GM18519 (cell line): ENCODE measurements around the gene KCNA1.
"Not testable (repeated sequence)": the region's sequence is repeated elsewhere in the genome, so short reads cannot be mapped to it uniquely, and the experiment has no call there.

ENCODE experiments used
- ATAC-seq: cut with Tn5 transposase; IDR thresholded peaks from one replicate; pipeline ENCODE4 v1.9.1; 2021; ENCODE audit warnings: mild to moderate bottlenecking, moderate library complexity; ENCODE audit not compliant: unreplicated experiment, low FRiP score

KCNA1 gene

DNA sequence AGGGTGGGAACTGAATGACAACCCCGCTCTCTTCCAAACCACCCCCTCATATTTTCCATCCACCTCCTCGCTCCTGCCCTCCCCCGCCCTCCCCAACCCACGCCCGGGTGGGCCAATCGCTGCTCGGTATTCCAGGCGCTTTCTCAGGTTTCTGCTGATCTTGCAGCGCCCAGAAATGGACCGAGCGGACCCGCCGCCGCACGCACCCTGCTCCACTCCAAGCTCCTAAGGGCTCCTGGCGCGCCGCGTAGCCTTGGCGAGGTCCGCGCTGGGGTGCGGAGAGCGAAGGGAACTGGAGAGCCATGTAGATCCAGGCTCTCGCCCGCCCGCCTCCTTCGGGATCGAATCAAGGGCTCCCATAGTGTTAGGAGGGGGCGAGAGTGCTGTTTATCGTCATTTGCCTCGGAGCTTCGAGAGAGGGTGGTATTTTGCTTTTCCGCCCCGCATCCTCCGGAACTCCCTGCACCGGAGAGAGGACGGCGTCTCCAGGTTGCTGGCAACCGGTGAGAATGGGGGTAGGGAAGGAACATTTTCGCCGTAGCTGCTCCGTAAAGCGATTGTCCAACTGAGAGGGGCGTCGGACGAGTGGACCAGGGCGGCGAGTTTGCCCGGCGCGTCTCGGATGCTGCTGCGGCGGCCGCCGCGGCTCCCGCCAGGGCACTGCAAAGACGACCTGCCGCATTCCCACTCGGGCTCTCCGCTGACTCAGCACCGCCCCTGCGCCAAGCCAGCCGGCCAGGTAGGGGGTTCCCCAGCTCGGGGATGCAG, at the start of gene KCNA1:
TSS of gene KCNA1 (plus strand) at position 172 of the 768 bp plus-strand sequence. CDS start 1,474 bp downstream, outside the sequence.
- ATAC-seq, result no peak

DNA sequence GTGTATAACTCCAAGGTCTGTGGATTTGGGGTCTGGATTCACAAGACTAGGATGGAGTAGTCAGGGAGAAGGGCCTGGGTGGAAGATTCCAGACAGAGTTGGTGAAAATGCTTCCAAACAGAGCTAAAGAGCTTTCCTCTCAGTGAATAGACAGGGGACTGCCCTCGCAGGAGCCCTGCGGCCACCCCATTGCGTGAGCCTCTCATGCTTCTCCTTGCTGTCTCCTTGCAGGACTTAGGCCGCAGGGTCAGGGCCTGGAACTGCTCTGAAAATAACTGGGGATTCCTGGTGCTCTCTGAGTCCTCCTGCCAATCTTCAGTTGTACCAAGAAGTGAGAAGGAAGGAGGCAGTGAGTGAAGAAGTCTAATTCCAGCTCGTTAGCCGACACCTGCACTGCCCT, 49.0 kb upstream of the KCNA1 start:
- ATAC-seq, result no peak

DNA sequence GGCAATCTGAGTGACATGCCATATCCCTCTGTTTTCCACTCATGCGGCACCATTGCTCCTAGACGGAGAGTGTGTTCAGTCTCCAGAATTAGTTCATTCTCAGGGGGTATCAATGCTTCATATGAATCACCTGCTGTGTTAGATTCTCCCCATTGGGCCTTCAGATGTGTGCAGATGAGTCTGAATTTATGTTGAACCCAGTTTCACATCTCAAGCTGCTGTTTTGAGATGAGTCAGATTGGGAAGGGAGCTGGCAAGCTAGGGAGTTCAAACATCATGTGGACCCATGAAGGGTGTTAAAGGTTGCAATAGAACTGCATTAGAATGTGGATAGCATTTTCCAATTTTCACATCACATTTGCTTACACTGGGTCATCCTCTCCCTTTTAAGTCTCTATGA, 46.9 kb upstream of the KCNA1 start:
- ATAC-seq, result no peak

DNA sequence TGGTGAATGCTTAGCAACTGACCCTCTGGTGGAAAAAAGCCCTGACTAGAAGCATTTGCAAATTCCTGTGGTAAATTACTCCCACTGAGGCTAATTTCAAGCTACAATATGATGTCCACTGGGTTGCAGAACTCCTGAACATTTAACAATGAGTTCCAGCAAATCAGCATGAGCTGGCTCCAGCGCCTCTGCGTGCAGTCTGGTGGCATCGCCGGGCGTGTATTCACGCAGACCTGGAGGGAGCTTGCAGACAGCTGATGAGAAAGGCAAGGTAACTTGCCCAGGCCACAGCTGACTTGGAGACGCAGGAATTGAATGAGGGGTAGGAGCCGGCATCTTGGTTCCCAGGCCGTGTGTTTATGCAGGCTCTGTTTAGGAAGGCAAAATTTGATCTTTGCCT, 45.1 kb upstream of the KCNA1 start:
- ATAC-seq, result no peak

DNA sequence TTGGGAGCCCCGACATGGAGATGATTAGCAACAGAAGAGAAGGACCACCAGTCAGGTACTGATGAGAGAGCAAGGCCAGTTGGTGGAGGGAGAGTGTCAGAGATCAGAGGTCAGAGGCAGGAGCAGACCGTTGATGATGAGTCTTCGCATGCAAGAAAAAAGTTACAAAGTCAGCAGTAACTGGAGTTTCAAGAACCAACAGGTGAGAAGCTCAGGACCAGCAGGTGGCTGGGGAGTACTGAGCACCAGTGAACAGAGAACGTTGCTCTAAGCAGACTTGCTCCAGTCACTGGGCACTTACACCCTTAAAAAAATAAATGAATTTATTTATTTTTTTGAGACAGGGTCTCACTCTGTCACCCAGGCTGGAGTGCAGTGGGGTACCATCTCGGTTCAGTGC, 44.5 kb upstream of the KCNA1 start:
- no peak for ATAC-seq

DNA sequence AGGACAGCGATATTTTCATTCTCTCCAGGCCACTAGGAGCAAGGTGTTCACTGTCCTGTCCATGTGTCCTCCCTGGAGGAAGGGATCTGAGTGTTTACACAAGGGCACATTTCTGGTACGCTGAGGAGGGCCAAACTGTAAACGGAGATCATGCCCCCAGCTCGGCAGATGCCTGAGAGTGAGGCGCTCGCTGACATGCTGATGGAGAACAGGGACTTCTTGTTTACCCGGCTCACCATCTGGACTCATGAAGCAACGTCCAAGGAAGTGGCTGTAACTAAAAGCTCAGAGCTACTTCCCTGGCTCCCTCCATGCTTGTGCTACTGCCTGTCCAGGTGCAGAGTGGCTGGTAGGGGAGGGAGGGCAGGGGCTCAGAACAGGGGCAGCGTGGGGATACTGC, 43.4 kb upstream of the KCNA1 start:
- no peak for ATAC-seq

DNA sequence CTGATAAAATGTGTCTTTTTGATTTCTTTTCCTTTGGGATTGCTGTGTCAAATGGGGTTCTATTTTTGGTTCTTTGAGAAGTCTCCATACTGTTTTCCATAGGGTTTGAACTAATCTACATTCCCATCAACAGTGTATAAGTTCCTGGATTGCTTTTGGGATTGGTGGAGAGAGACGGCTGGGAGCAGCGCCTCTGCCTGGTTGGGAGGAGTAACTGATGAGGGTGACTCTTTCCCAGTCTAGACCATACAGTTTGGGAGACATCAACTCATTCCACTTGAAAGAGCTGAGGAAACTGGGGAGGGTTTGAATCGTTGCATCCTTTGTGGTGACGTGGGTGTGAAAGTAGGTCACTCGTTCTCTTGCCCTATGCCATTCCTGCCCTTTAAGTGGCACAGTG, 42.3 kb upstream of the KCNA1 start:
- no peak for ATAC-seq

DNA sequence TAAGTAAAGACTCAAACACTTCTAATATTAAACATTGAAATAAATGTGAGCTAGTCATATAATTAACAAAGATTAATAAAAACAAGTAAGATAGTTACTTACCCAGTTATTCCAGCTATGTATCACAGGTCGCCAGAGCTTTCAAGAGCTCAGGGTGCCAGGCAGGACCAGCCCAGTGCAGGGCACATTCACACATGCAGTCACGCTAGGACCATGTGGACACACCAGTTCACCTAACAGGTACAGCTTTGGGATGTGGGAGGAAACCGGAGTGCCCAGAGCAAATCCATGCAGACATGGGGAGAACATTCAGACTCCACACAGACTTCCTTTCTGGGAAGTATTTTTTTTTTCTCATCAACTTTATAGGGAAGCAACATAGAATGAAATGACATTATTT, 39.3 kb upstream of the KCNA1 start:
- no peak for ATAC-seq

DNA sequence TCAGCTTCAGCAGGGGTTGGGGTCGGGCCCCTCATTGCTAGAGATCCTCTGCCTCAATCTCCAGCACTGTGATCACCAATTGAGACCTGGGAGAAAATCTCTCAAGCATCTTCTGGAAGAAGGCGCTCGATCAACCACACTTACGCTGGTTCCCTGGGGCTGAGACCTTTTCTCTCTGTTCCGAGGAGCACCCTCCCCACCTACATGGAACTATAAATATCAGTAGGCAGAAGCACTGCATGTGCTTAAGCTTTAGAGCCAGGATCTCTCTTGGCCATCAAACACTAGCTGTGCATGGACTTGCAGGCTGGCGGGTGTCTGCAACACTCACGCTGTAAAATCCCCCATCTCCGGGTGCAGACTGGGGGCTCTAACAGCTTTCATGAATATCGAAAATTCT, 38.2 kb upstream of the KCNA1 start:
- no peak for ATAC-seq

DNA sequence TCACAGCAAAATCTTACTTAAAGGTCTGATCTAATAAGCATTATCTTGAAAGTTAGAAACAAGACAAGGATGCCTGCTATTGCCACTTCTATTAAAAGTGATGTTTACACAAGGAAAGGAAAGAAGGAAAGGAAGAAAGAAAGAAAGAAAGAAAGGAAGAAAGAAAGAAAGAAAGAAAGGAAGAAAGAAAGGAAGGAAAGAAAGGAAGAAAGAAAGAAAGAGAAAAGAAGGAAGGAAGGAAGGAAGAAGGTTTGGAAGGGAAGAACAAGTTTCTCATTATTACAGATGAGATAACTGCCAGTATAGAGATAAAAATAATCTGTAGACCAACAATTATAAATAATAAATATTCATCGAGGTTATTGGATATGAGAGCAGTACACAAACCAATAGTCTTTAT, 35.8 kb upstream of the KCNA1 start:
- ATAC-seq, result no peak

DNA sequence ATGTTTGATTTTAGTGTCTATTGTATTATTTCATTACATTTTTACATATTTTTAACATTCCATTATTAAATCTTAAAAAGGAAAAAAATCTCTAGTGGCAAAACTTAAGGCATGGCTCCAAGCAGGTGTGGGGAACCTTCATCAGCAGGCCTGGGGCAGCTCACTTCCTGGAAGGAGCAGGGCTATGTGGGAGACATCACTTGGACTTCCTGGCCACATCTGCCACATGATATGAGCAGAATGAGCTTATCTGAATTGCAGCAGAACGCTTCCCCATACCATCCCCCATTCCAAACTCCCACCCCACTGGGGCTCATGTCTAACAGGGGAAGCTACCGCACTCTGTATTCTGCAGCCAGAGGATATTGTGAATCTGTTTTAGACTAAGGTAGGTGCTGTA, 35.0 kb upstream of the KCNA1 start:
- no peak for ATAC-seq

DNA sequence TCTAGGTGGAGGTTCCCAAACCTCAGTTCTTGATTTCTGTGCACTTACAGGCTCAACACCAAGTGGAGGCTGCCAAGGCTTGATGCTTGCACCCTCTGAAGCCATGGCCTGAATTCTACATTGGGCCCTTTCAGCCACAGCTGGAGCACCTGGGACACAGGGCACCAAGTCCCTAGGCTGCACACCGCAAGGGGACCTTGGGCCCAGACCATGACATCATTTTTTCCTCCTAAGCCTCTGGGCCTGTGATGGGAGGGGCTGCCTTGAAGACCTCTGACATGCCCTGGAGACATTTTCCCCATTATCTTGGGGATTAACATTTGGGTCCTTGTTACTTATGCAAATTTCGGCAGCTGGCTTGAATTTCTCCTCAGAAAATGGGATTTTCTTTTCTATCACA, 30.2 kb upstream of the KCNA1 start:
- ATAC-seq, result not testable (repeated sequence)

DNA sequence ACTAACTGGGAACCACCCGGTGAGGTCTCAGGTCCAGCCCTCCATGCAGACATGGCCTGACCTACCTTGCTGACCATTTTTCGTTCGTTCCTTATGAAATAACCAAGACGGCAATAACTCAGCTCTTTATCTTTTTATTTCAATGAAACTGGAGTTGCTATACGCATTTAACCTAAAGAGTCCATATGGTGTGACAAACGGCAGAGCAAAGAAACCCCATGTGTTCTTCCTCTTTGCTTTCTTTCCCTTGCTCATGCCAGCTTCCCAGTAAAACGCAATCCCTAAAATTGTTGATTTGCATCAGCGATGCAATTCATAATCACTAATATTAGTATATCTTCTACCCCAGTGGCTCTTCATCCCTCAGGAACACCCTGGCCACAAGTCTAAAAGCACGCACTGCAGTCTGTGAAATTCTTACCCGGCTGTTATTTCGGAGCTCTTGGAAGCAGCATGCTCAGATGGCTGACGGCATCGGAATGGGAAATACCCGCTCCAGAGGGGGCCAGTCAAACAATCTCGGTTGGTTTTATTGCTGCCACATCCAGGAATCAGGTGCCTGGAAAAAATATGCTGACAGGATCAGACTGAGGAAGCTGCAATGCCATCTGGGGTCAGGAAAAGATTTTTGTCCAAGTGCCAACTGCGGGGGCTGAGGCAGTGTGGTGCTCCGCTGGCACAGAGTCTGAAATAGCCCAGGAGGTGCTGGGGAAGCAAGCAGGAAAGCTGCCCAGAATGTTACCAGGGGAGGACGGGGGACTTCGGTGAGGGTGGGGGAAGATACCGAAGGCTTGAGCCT, 28.2 kb upstream of the KCNA1 start:
- no peak for ATAC-seq

DNA sequence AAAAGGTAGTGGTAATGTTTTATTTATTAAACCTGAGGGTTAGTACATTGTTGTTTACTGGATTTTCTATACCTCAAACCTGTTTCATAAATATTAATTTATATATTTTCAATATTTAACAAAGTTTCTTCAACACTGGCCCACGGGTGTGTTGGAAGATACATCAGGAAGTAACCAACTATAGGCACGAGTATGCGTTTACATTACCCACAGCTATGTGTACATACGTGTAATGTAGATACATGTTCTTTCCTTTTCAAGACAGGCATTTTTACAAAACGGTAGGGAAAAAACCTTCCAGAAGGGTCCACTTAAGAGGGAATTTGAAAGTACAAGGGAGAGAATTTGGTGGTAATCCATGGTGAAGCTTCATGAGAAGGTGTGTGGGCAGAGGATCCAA, 17.8 kb upstream of the KCNA1 start:
- ATAC-seq, result no peak

DNA sequence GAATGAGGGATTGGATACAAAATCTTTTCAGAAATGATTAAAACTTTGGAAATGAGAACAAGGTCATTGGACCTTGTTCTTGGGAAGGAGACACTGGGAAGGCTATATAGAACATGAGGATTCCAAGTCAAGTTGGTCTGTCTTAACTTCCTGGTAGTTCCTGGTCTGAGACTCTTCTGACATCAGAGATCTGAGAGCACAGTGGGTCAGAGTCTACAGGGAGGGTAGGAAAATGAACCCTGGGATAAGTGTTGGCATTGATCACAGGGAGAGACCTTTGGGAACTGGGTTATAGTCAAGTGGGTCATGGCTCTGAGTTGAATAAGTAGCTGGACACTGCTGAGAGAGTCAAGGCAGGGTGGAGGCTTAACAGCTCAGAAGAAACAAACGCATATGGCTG, 17.3 kb upstream of the KCNA1 start:
- no peak for ATAC-seq

DNA sequence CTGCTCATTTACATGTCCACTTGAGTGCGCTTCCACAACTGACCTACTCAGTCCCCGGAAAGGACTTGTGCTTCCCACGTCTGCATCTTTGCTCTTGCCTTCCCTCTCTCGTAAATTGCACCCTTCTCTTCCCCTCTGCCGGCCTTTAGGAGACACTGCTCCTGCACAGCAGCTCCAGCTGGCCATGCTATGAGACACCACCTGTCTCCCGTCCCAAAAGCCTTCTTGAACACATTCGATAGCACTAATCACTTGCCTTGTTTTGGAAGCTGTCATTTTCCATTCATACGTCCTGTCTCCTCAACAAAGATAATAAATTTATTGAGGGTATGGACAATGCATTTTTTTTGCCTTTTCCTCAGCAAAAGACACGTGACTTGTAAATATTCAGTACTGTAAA, 15.7 kb upstream of the KCNA1 start:
- no peak for ATAC-seq

DNA sequence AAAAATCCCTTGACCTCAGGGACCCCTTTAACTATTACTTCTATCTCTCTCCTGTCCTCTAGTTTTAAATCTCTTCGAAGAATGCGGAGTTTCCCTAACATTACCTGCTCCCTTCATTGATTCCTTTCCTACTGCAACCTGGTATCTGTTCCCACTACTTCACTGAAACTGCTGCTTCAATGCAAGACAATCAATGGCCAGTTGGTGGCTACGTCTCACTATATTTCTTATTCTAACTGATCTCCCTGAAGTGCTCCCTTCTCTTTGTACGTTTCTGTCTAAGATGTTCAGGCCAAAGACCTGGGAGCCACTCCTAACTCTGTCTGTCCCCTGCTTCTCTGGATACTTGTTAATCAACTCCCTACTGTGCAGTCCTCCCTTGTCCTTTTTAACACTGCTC, 10.3 kb upstream of the KCNA1 start:
- ATAC-seq, result no peak

DNA sequence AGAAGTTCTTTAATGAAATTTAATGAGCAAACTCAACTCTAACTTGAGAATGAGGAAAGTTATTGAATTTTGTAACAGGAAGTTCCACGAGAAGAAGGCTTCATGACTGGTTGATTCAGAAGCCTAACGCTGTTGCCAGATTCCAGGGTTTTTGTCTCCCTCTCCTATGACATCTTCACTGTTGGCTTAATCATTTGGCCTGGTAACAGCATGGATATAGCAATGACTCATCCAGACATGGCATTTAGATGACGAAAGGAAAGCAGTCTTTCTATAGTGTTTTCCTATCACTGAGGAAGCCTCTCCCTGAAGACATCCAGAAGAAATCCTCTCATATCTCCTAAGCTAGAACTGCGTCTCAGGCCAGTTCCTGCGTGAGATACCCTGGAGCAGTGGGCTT, 9.4 kb upstream of the KCNA1 start:
- ATAC-seq, result no peak

DNA sequence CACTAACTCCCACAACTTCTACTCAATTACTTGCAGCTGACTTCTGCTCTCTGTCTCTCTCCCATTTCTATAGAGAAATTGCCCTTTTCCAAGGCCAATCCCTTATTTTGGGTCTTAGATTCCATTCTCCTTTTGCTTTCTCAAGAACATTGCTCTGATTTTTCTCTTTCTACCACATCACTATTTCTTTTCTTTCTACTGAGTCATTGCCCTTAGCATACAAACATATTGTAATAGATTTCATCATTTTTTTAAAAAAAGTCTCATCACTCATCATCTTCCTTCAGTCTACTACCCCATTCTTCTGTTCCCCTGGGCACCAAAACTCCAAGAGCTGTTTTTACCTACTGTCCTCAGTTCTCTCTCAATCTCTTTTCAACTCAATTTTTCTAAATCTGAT, 4.4 kb upstream of the KCNA1 start:
- ATAC-seq, result no peak

DNA sequence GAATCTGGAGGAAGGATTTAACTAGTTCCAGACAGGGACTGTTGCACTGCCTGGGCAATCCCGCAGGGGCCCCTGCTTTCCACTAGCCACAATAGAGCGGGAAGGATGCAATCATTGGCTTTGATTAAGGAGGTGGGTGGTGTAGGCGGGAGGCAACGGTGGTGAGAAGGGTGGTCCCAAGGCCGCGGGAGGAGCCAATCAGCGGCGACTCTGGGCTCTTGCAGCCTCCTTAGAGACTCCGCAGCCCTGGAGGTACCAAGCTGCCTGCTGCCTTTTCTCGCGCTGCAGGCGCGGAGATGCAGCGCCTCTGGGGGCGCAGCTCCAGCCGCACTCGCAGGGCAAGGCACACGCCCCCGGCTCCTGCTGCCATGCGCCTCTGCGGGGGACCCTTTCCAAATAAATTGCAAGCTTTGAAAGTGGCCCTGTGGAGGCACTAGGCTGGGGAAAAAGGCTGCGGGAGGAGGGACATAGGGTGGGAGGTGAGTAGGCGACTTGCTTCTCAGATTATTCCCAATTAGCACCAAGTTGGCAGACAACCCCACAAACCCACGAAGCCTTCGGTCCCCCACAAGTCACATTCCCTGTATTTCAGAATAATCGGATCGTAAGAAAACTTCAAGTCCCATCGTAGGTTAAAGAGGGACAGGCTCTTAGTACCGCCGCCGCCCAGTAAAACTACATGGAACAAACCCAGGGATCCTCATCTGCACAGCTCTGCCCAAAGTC, 858 bp upstream of the KCNA1 start:
- no peak for ATAC-seq

DNA sequence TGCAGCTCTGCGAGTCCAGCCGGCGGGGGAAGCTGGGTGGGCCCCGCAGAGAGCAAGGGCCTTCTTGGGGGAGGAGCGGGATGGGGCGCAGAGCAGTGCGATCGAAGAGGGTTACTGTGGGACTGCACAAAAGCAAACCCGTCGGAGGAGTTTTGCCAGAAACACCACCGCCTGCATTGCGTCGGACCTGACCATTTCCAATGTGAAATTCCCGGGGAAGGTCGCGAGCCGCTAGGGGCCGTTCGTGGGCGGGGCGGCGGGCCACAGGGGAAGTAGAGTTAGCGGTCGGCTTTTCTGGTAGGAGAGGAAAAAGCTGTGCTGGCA, 333 bp upstream of the KCNA1 start:
- ATAC-seq, result no peak
